H1 (cell line): ENCODE data around the gene CENPV.

Experiments used
- EGR1 ChIP-seq: IDR thresholded peaks from 2 replicates; pipeline ENCODE4 v1.6.1; 2011; ENCODE audit warnings: low read depth, low read length, borderline replicate concordance
- EP300 ChIP-seq, 2 experiments: IDR thresholded peaks; 1 replicate in 1 of 2; 2 replicates in 1 of 2; pipeline ENCODE4 v1.6.1; 2011 to 2012; ENCODE audit warnings: low read depth in 2 of 2, low read length in 2 of 2, mild to moderate bottlenecking in 2 of 2, borderline replicate concordance in 1 of 2, inconsistent platforms in 1 of 2, moderate library complexity in 1 of 2
- KDM5A ChIP-seq: fragments of 200-600 bp; IDR thresholded peaks from 2 replicates; pipeline ENCODE4 v1.7.1; 2012; ENCODE audit warnings: mild to moderate bottlenecking, low read length, inconsistent platforms, mixed read lengths

DNA sequence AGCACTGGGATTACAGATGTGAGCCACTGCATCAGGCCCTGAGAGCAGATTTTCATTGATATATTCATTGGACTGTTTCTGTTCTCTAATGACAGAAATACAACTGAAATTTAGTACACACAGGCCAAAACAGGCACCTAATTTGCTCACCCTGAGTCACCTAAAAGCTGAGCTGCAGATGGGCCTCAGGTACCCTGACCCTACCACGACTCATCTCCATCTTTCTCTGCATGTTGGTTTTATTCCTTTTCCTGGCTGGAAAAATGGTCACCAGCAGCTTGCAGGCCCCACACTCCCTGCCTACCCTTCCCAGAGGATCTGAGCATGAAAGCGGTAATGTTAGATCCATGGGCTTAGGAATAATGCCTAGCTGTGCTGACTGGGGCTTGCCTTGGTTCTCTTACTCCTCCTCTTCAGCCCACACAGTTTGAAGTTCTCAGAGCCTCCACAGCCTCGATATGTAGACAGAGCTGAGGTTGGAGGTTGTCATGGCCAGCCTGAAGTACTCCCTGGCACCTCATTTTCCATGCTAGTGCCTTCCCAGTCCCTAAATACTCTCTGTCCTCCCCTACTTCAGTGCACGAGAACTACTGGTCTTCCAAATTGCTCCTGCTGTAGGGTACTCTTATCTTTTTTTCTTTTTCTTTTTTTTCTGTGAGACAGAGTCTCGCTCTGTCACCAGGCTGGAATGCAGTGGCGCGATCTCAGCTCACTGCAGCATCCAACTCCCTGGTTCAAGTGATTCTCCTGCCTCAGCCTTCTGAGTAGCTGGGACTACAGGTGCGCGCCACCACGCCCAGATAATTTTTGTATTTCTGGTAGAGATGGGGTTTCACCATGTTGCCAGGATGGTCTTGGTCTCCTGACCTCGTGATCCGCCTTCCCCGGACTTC is 51.1 kb downstream of the CENPV start:
- TF ChIP-seq EGR1 (no peak), KDM5A (no peak), EP300 (IDR thresholded peaks at IDR 0.05; ENCODE audit: borderline replicate concordance in 1 of 2, low read depth in 2 of 2, low read length in 2 of 2) (no peak)
